ENCODE measurements around the gene INTS6. TPM values are rescaled to one million over a fixed set of nuclear protein-coding genes. Genes with fewer than 3 reads are reported as not detected.

Gene INTS6
- total and polyA plus RNA-seq, 11 donors: 7.7 to 30.2 (median 23.4) TPM

DNA sequence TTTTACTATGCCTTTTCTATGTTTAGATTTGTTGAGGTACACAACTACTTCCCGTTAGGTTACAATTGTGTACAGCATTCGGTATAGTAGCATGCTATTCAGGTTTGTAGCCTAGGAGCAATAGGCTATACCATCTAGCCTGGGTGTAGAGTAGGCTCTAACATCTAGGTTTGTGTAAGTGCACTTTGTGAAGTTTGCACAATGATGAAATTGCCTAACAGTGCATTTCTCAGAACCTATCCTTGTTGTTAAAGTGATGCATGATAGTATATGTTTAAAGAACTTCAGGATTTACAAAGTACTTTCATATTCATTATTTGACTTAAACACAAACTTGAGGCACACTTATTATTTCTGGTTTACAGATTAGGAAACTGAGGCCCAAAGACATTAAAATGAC, 124.9 kb downstream of the INTS6 start:
- H3K4me3 ChIP-seq: no peak overlapping the region
- H3K4me1 ChIP-seq: peaks cover 0 to 10% (median 0%) of the 10 kb centered on the region in 12 donors
- DNase-seq (no peak), ATAC-seq (no peak)
- no peak overlapping the region for H3K27ac ChIP-seq
- H3K27me3 ChIP-seq: no peaks in the 10 kb centered on the region
- H3K9me3 ChIP-seq: no peaks in the 10 kb centered on the region
- H3K36me3 ChIP-seq: no peaks in the 10 kb centered on the region
- intact Hi-C loops (cut with DNase I): no loop called here
- 93 to 100% (median 96%) methylated on average over 2 of the region's 2 CpGs for WGBS, 4 donors
- TF ChIP-seq POLR2A (IDR thresholded peaks at IDR 0.05): no peak
- TF ChIP-seq, protein P1, sequence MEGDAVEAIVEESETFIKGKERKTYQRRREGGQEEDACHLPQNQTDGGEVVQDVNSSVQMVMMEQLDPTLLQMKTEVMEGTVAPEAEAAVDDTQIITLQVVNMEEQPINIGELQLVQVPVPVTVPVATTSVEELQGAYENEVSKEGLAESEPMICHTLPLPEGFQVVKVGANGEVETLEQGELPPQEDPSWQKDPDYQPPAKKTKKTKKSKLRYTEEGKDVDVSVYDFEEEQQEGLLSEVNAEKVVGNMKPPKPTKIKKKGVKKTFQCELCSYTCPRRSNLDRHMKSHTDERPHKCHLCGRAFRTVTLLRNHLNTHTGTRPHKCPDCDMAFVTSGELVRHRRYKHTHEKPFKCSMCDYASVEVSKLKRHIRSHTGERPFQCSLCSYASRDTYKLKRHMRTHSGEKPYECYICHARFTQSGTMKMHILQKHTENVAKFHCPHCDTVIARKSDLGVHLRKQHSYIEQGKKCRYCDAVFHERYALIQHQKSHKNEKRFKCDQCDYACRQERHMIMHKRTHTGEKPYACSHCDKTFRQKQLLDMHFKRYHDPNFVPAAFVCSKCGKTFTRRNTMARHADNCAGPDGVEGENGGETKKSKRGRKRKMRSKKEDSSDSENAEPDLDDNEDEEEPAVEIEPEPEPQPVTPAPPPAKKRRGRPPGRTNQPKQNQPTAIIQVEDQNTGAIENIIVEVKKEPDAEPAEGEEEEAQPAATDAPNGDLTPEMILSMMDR (IDR thresholded peaks at IDR 0.05): no peak

DNA sequence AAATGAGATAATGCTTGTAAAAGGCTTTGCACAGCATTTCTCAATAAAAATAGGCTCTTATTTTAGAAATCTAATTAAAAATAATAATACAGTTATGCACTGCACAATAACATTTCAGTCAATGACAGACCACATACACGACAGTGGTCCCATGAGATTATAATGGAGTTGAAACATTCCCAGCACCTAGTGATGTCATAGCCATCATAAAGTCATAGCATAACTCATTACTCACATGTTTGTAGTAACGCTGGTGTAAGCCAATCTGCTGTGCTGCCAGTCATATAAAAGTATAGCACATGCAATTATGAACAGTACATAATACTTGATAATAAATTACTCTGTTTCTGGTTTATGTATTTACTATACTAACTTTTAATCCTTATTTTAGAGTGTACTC, 126.1 kb downstream of the INTS6 start:
- ATAC-seq: no peak
- peaks cover 0 to 10% (median 0%) of the 10 kb centered on the region in 12 donors for H3K4me1 ChIP-seq
- no peak for DNase-seq
- intact Hi-C loops (cut with DNase I): no loop called here
- no peaks in the 10 kb centered on the region for H3K9me3 ChIP-seq
- 78 to 84% (median 80%) methylated on average over 2 of the region's 2 CpGs for WGBS, 4 donors
- no peaks in the 10 kb centered on the region for H3K27me3 ChIP-seq
- H3K27ac ChIP-seq: no peak overlapping the region
- no peaks in the 10 kb centered on the region for H3K36me3 ChIP-seq
- no peak overlapping the region for H3K4me3 ChIP-seq
- TF ChIP-seq, protein P1 (IDR thresholded peaks at IDR 0.05): no peak
- TF ChIP-seq POLR2A (IDR thresholded peaks at IDR 0.05): no peak

DNA sequence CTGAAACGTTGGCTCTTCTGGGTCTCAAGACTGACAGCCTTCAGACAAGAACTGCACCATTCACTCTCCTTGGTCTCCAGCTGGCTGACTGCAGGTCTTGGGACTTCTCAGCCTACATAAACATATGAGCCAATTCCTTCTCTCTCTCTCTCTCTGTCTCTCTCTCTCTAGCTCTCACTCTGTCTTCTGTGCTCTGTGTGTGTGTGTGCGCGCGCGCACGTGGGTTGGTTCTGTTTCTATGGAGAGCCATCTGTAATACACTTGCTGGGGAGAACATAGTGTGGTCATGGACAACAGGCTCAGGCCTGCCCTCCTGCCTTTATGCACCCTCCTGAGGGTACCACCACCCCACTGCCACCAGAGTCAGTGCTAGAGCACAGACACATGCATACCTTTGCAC, 127.0 kb downstream of the INTS6 start:
- peaks cover 0 to 5% (median 0%) of the 10 kb centered on the region in 12 donors for H3K4me1 ChIP-seq
- H3K9me3 ChIP-seq: no peaks in the 10 kb centered on the region
- no peak for DNase-seq
- 91 to 97% (median 94%) methylated on average over 6 of the region's 6 CpGs for WGBS, 4 donors
- no peak for ATAC-seq
- no peaks in the 10 kb centered on the region for H3K36me3 ChIP-seq
- no peaks in the 10 kb centered on the region for H3K27me3 ChIP-seq
- no peak for TF ChIP-seq POLR2A (IDR thresholded peaks at IDR 0.05)
- TF ChIP-seq, protein P1 (IDR thresholded peaks at IDR 0.05): no peak
- no peak overlapping the region for H3K4me3 ChIP-seq
- H3K27ac ChIP-seq: no peak overlapping the region
- intact Hi-C loops (cut with DNase I): no loop called here

DNA sequence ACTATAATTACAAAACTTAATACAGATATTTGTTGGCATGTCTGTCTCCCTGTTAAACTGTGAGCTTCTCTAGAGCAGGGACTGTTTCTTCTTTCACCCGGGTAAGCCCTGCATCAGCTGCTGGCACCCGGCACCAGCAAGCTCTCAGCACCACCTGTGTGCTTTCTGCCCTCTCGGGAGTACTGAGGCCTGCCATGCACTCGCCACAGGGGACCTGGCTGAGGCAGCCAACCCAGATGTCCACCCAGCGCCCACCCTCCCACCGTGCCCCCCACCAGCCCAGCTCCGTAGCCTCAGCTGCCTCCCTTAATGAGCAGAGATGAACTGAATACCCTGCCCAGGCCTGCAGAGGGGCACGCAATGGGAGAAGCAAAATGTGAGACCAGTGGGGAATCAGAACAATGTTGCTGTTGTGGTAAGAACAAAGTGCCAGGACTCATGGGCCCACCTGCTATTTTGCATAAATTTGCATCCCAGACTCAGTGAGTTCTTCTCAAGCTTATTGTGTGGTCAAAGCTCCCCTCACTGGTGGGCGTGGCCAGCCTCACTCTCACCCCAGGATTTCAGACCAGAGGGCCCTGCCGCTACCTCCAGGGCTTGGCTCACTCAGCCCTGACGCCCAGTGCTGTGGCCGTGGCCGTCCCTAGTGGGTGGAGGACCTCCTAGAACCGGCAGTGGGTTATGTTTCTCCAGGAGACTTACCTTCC, 128.0 kb downstream of the INTS6 start:
- TF ChIP-seq, protein P1 (IDR thresholded peaks at IDR 0.05): no peak
- DNase-seq: no peak
- ATAC-seq: no peak
- intact Hi-C loops (cut with DNase I): no loop called here
- Histone ChIP-seq H3K9me3 (no peaks in the 10 kb centered on the region), H3K36me3 (no peaks in the 10 kb centered on the region), H3K27me3 (no peaks in the 10 kb centered on the region), H3K27ac (no peak overlapping the region), H3K4me1 (no peaks in the 10 kb centered on the region), H3K4me3 (no peak overlapping the region)
- WGBS, 4 donors: 84 to 87% (median 86%) methylated on average over 9 to 14 of the region's 14 CpGs
